Heart right ventricle (tissue), 16 donors: ENCODE results near the gene VPS37D. TPM values are rescaled to one million over a fixed set of nuclear protein-coding genes. Genes with fewer than 3 reads are reported as not detected.

Experiments used
- ATAC-seq, 8 donors: fragments of 200-7000 bp; cut with Tn5 transposase; one replicate each; pipeline ENCODE4 v1.9.1; 2020; ENCODE audit warnings: mild to moderate bottlenecking in 8 of 8, moderate library complexity in 8 of 8, moderate number of reproducible peaks in 1 of 8
- DNase-seq, 2 donors: peaks; one replicate each; pipeline ENCODE4 v3.0.0-alpha.2; 2020
- H3K27ac ChIP-seq, 10 donors: fragments of 200-600 bp; sonication (generic) in 2 of 10; one replicate each; pipeline versions ENCODE4 v1.5.0 to v1.8.0; 2020 to 2022; ENCODE audit warnings: mild to moderate bottlenecking in 3 of 10
- H3K27me3 ChIP-seq, 7 donors: fragments of 200-600 bp; one replicate each; pipeline ENCODE4 v1.8.0; 2021 to 2022; ENCODE audit warnings: mild to moderate bottlenecking in 2 of 7
- H3K36me3 ChIP-seq, 9 donors: fragments of 200-600 bp; sonication (generic) in 1 of 9; one replicate each; pipeline versions ENCODE4 v1.5.0 to v1.8.0; 2020 to 2022; ENCODE audit warnings: mild to moderate bottlenecking in 2 of 9
- H3K4me1 ChIP-seq, 9 donors: fragments of 200-600 bp; sonication (generic) in 1 of 9; one replicate each; pipeline versions ENCODE4 v1.5.0 to v1.8.0; 2020 to 2022; ENCODE audit warnings: mild to moderate bottlenecking in 4 of 9
- H3K4me3 ChIP-seq, 10 donors: fragments of 200-600 bp; sonication (generic) in 2 of 10; one replicate each; pipeline versions ENCODE4 v1.5.0 to v1.8.0; 2020 to 2022; ENCODE audit warnings: mild to moderate bottlenecking in 7 of 10, moderate library complexity in 2 of 10
- H3K9me3 ChIP-seq, 11 donors: fragments of 200-600 bp in 10 of 11; sonication (generic) in 2 of 11; one replicate each; pipeline versions ENCODE4 v1.5.0 to v1.8.0; 2013 to 2022; ENCODE audit warnings: mild to moderate bottlenecking in 2 of 11, control low read depth in 1 of 11, moderate library complexity in 1 of 11
- CTCF ChIP-seq, 9 donors: fragments of 200-600 bp; sonication (generic) in 2 of 9; IDR thresholded peaks; one replicate each; pipeline versions ENCODE4 v1.5.0 to v1.8.0; 2021 to 2022; ENCODE audit warnings: antibody characterized with exemption in 9 of 9, mild to moderate bottlenecking in 5 of 9, moderate library complexity in 1 of 9
- WGBS, 2 donors: extraction: QIAGEN DNeasy Blood & Tissue Kit; methylation state at CpG; one replicate each; pipeline ENCODE4 v1.1.7; 2013; ENCODE audit warnings: inconsistent platforms in 1 of 2; 5-methylcytosine and 5-hydroxymethylcytosine counted together
- intact Hi-C, 10 donors: fragments of 100-400 bp; cut with DNase I; formaldehyde crosslinking; loops; one replicate each; pipeline versions ENCODE4 v1.11.1 to v1.14.2; 2022
- polyA plus RNA-seq, 2 donors: library from polyadenylated mRNA; stranded (reverse); fragments of 200-250 nt; gene quantifications; one replicate each; pipeline ENCODE4 v1.2.3, GENCODE V29; 2013
- total RNA-seq, 10 donors: library from RNA; stranded (reverse); fragmentation: NEBNext Ultra II Directional in 3 of 10; extraction: Animal tissue kit (Norgen Biotek cat#: 25700) in 3 of 10; gene quantifications; one replicate each; pipeline versions ENCODE4 v1.2.1 to v1.2.4, GENCODE V29; 2021 to 2023
- donor health status: Arrhythmogenic right ventricular cardiomyopathy.
- donor health status: ischemic (EF 13 %, LVEDD 7.1; RV severe dilation, severe dysfunction).
- donor health status: healthy with polysubstance abuse.
- donor health status: DM: no; HTN: yes; CAD: no.
- donor health status: DM: no; HTN: no; CAD: no.
- donor health status: ischemic (EF 25% LVEDD 6.9; RV normal size, moderate dysfunction).
- donor health status: ischemic (EF 25% LVEDD 5.7; RV mildly dilated, moderate dysfunction).
- donor health status: healthy.
- donor health status: DM: yes; HTN: yes; CAD: no.
- donor health status: Ischemic cardiomyopathy.
- donor health status: ischemic (EF 35%, LVEDD 5.7; RV mildly dilated, moderate dysfunction).
- donor health status: nonischemic (EF 11% LVEDD 7.7; RV severe dilation, severe dysfunction).
- donor health status: DM: yes; HTN: yes; CAD: no.
- donor health status: PGD.
- donor health status: ischemic (EF 29% LVEDD 5.4; RV normal size, mild dysfunction).
- donor health status: nonischemic (EF 23%, LVEDD 6.1; RV moderate dilation, normal function).

Gene VPS37D
- total and polyA plus RNA-seq, 12 donors, result 1.1 to 3.6 (median 2.1) TPM

GRCh38 chr7:73701357-73701995, 33.8 kb downstream of the VPS37D start:
- no peaks in the 10 kb centered on the region for H3K9me3 ChIP-seq
- 72 to 78% methylated on average over 13 of the region's 13 CpGs for WGBS, 2 donors
- H3K4me3 ChIP-seq, result no peak overlapping the region
- ATAC-seq, result peak in 1 of 8 donors; percentile 26
- intact Hi-C loops, result no loop called here
- peaks cover 0 to 54% (median 18%) of the 10 kb centered on the region in 9 donors for H3K36me3 ChIP-seq
- H3K27ac ChIP-seq, result no peak overlapping the region
- H3K27me3 ChIP-seq, result no peaks in the 10 kb centered on the region
- TF ChIP-seq CTCF (IDR thresholded peaks at IDR 0.05), result peak in 8 of 9 donors; percentile 23 to 56 (median 49)
- H3K4me1 ChIP-seq, result peaks cover 0 to 6% (median 0%) of the 10 kb centered on the region in 9 donors
- no peak for DNase-seq

GRCh38 chr7:73702226-73702625, 34.6 kb downstream of the VPS37D start:
- Histone ChIP-seq H3K36me3 (peaks cover 0 to 47% (median 11%) of the 10 kb centered on the region in 9 donors), H3K9me3 (no peaks in the 10 kb centered on the region), H3K27me3 (no peaks in the 10 kb centered on the region), H3K4me1 (peaks cover 0 to 6% (median 0%) of the 10 kb centered on the region in 9 donors), H3K27ac (no peak overlapping the region), H3K4me3 (no peak overlapping the region)
- intact Hi-C loops, result no loop called here
- DNase-seq (no peak), ATAC-seq (no peak)
- whole genome bisulfite sequencing, 2 donors, result 87 to 89% methylated on average over 8 of the region's 8 CpGs
- no peak for TF ChIP-seq CTCF (IDR thresholded peaks at IDR 0.05)

- no peak for ATAC-seq
- Histone ChIP-seq H3K27ac (no peak overlapping the region), H3K4me1 (peaks cover 0 to 6% (median 0%) of the 10 kb centered on the region in 9 donors), H3K36me3 (peaks cover 0 to 42% (median 6%) of the 10 kb centered on the region in 9 donors), H3K9me3 (no peaks in the 10 kb centered on the region), H3K27me3 (no peaks in the 10 kb centered on the region), H3K4me3 (no peak overlapping the region)
- DNase-seq, result no peak
- intact Hi-C loops, result no loop called here
- WGBS, 2 donors, result 93% methylated on average over 18 of the region's 18 CpGs
- no peak for TF ChIP-seq CTCF (IDR thresholded peaks at IDR 0.05)
Observed at GRCh38 chr7:73702665-73703064, 35.0 kb downstream of the VPS37D start.

GRCh38 chr7:73703225-73703624, 35.6 kb downstream of the VPS37D start:
- ATAC-seq (no peak), DNase-seq (no peak)
- intact Hi-C loops, result no loop called here
- Histone ChIP-seq H3K27ac (no peak overlapping the region), H3K4me3 (peak overlapping the region in 1 of 10 donors; percentile 22), H3K36me3 (peaks cover 0 to 37% (median 4%) of the 10 kb centered on the region in 9 donors), H3K27me3 (no peaks in the 10 kb centered on the region), H3K9me3 (no peaks in the 10 kb centered on the region), H3K4me1 (peaks cover 0 to 6% (median 0%) of the 10 kb centered on the region in 9 donors)
- TF ChIP-seq CTCF (IDR thresholded peaks at IDR 0.05), result no peak
- WGBS, 2 donors, result 72 to 81% methylated on average over 13 of the region's 13 CpGs
